ENCODE results near the gene GDPD1. TPM values are rescaled to one million over a fixed set of nuclear protein-coding genes. Genes with fewer than 3 reads are reported as not detected.
"Not testable (repeated sequence)": the region's sequence is repeated elsewhere in the genome, so short reads cannot be mapped to it uniquely, and the experiment has no call there.

The GDPD1 gene
- total and polyA plus RNA-seq, 9 donors, result 1.0 to 2.6 (median 1.5) TPM

DNA sequence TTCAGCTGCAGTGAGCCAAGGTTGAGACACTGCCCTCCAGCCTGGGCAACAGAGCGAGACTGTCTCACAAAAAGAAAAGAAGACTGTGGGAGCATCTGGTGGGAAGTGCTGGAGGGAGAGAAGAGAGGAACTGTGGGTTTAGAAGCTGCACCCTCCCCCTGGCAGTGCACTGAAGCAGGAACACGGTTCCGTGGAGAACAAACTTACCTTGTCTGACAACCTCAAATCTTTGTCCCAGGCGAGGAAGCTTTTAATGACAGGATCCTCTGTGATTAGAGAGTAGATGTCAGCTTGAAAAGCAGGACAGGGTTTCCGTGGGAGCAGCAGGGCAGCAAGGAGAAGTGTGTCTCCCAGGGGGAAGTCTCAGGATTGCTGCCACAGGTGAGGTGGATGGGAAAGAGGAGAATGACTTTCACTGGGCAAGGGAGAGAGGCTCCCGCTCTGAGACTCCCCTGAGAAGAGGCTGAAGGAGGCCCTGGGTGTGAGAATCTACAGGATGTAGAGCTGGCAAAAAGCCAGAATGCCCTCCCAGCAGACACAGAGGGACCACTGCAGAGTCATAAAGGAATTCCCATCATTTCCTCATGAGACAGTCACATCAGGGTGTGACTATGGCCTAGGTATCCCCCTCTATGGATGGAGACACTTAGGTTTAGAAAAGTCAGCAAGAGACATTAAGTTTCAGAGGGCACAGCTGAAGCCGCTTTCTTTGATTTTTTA lies 41.9 kb upstream of the GDPD1 start:
- H3K4me1 ChIP-seq (ENCODE audit: insufficient read depth), result no peaks in the 10 kb centered on the region

DNA sequence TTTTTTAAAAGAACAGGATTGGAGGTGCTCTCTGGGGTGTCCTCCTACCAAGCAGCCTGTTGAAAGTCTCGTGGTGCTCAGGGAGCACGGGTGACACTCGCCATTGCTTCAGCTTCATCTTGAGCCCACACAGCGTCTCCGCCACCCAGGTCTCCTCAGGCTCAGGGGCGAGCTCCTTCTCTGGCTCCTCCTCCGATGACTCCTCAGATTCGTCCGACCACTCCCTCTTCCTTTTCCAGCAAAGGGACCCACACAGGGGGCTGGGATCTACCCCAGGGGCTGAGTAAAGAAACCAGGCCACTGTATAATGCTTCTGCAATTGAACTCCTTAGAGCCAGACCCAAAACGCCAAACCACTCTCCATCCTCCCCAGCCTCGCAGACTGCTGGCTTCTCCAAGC lies 40.7 kb upstream of the GDPD1 start:
- H3K4me3 ChIP-seq; DNase-seq; H3K9me3 ChIP-seq; H3K36me3 ChIP-seq; H3K4me1 ChIP-seq (ENCODE audit: insufficient read depth); H3K27ac ChIP-seq; H3K27me3 ChIP-seq; intact Hi-C loops (cut with DNase I): not testable (repeated sequence)
- 93 to 95% (median 93%) methylated on average over 11 of the region's 11 CpGs for WGBS, 3 donors

More for the DNA sequence above, 41.9 kb upstream of the GDPD1 start:
- no peak overlapping the region for H3K4me3 ChIP-seq
- DNase-seq, result no peak
- TF ChIP-seq EP300 (IDR thresholded peaks at IDR 0.05) (no peak), POLR2A (IDR thresholded peaks at IDR 0.05) (no peak)
- TF ChIP-seq, protein P1, sequence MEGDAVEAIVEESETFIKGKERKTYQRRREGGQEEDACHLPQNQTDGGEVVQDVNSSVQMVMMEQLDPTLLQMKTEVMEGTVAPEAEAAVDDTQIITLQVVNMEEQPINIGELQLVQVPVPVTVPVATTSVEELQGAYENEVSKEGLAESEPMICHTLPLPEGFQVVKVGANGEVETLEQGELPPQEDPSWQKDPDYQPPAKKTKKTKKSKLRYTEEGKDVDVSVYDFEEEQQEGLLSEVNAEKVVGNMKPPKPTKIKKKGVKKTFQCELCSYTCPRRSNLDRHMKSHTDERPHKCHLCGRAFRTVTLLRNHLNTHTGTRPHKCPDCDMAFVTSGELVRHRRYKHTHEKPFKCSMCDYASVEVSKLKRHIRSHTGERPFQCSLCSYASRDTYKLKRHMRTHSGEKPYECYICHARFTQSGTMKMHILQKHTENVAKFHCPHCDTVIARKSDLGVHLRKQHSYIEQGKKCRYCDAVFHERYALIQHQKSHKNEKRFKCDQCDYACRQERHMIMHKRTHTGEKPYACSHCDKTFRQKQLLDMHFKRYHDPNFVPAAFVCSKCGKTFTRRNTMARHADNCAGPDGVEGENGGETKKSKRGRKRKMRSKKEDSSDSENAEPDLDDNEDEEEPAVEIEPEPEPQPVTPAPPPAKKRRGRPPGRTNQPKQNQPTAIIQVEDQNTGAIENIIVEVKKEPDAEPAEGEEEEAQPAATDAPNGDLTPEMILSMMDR (IDR thresholded peaks at IDR 0.05), result no peak
- no peak overlapping the region for H3K27ac ChIP-seq
- H3K9me3 ChIP-seq, result no peaks in the 10 kb centered on the region
- no peaks in the 10 kb centered on the region for H3K27me3 ChIP-seq
- H3K36me3 ChIP-seq, result no peaks in the 10 kb centered on the region
- 82 to 90% (median 85%) methylated on average over 7 of the region's 7 CpGs for WGBS, 3 donors
- intact Hi-C loops (cut with DNase I), result no loop called here

DNA sequence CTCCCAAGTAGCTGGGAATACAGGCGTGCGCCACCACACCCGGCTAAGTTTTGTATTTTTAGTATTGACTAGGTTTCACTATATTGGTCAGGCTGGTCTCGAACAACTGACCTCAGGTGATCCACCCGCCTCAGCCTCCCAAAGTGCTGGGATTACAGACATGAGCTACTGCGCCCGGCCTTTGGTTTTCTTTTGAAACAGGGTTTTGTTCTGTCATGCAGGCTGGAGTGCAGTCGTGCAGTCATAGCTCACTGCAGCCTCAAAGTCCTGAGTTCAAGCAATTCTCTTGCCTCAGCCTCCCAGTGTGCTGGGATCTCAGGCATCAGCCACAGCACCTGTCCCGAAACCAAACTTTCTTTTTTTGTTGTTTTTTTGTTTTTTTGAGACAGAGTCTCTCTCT lies 39.7 kb upstream of the GDPD1 start:
- intact Hi-C loops (cut with DNase I), result no loop called here
- Histone ChIP-seq H3K9me3 (no peaks in the 10 kb centered on the region), H3K4me1 (ENCODE audit: insufficient read depth) (no peaks in the 10 kb centered on the region), H3K36me3 (no peaks in the 10 kb centered on the region), H3K4me3 (no peak overlapping the region), H3K27ac (no peak overlapping the region), H3K27me3 (no peaks in the 10 kb centered on the region)
- whole genome bisulfite sequencing, 3 donors, result 97 to 98% (median 98%) methylated on average over 9 of the region's 9 CpGs
- DNase-seq, result no peak
- TF ChIP-seq, protein P1 (IDR thresholded peaks at IDR 0.05), result no peak
- no peak for TF ChIP-seq POLR2A (IDR thresholded peaks at IDR 0.05)
- no peak for TF ChIP-seq EP300 (IDR thresholded peaks at IDR 0.05)

DNA sequence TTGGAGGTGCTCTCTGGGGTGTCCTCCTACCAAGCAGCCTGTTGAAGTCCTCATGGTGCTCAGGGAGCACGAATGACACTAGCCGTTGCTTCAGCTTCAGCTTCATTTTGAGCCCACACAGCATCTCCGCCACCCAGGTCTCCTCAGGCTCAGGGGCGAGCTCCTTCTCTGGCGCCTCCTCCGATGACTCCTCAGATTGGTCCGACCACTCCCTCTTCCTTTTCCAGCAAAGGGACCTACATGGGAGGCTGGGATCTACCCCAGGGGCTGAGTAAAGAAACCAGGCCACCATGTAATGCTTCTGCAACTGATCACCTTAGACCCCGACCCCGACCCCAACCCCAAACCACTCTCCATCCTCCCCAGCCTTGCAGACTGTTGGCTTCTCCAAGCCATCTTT lies 38.8 kb upstream of the GDPD1 start:
- Histone ChIP-seq H3K4me1 (ENCODE audit: insufficient read depth) (no peaks in the 10 kb centered on the region), H3K36me3 (no peaks in the 10 kb centered on the region), H3K27me3 (no peaks in the 10 kb centered on the region), H3K27ac (no peak overlapping the region), H3K9me3 (no peaks in the 10 kb centered on the region), H3K4me3 (no peak overlapping the region)
- no peak for DNase-seq
- no peak for TF ChIP-seq EP300 (IDR thresholded peaks at IDR 0.05)
- WGBS, 3 donors, result 94 to 98% (median 96%) methylated on average over 9 of the region's 9 CpGs
- intact Hi-C loops (cut with DNase I), result no loop called here

DNA sequence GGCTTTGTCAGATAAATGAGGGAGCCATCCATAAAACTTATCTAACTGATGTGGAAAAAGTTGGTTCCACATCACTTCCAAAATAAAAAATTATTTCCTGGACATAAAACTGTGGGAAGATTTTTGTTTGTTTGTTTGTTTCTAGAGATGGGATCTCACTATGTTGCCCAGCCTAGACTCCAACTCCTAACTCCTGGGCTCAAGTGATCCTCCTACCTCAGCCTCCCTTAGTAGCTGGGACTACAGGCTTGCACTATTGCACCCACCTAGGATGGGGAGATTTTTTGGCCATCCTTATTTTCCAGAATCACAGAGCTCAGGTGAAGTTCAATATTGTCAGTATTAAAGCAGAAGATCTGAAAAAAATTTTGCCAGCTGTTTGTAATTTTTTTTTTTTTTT lies 34.3 kb upstream of the GDPD1 start:
- Histone ChIP-seq H3K9me3 (no peaks in the 10 kb centered on the region), H3K36me3 (no peaks in the 10 kb centered on the region), H3K27me3 (no peaks in the 10 kb centered on the region), H3K4me1 (ENCODE audit: insufficient read depth) (no peaks in the 10 kb centered on the region), H3K27ac (no peak overlapping the region), H3K4me3 (no peak overlapping the region)
- TF ChIP-seq EP300 (IDR thresholded peaks at IDR 0.05) (no peak), POLR2A (IDR thresholded peaks at IDR 0.05) (no peak)
- TF ChIP-seq, protein P1 (IDR thresholded peaks at IDR 0.05), result no peak
- no peak for DNase-seq
- intact Hi-C loops (cut with DNase I), result no loop called here
